Upper lobe of left lung (tissue), 6 donors: ENCODE results near the gene CMTM8. TPM values are rescaled to one million over a fixed set of nuclear protein-coding genes. Genes with fewer than 3 reads are reported as not detected.

Experiments
- ATAC-seq, 2 donors: fragments of 200-7000 bp; cut with Tn5 transposase; one replicate each; pipeline ENCODE4 v1.9.1; 2022; ENCODE audit warnings: mild to moderate bottlenecking in 2 of 2, moderate library complexity in 2 of 2; ENCODE audit not compliant: low FRiP score in 2 of 2
- DNase-seq, 2 donors: peaks; one replicate each; pipeline ENCODE4 v3.0.0-alpha.2; 2019 to 2020
- H3K27ac ChIP-seq, 4 donors: fragments of 200-600 bp; sonication (generic); one replicate each; pipeline ENCODE4 v1.5.1; 2016 to 2019
- H3K27me3 ChIP-seq, 4 donors: fragments of 200-600 bp; sonication (generic); one replicate each; pipeline ENCODE4 v1.5.1; 2017 to 2019
- H3K36me3 ChIP-seq, 4 donors: fragments of 200-600 bp; sonication (generic); one replicate each; pipeline ENCODE4 v1.5.1; 2016 to 2019
- H3K4me1 ChIP-seq, 4 donors: fragments of 200-600 bp; sonication (generic); one replicate each; pipeline ENCODE4 v1.5.1; 2018 to 2019
- H3K4me3 ChIP-seq, 4 donors: fragments of 200-600 bp; sonication (generic); one replicate each; pipeline ENCODE4 v1.5.1; 2017 to 2019; ENCODE audit warnings: mild to moderate bottlenecking in 2 of 4, moderate library complexity in 1 of 4
- H3K9me3 ChIP-seq, 4 donors: fragments of 200-600 bp; sonication (generic); one replicate each; pipeline ENCODE4 v1.5.1; 2018 to 2019
- CTCF ChIP-seq, 6 experiments: fragments of 450-650 bp in 4 of 6; fragments of 200-600 bp in 2 of 6; sonication (generic) in 2 of 6; IDR thresholded peaks; one replicate each; pipeline ENCODE4 v1.5.1; 2016 to 2019; ENCODE audit warnings: antibody characterized with exemption in 6 of 6
- EP300 ChIP-seq, 4 donors: sonication (generic); formaldehyde crosslinking; IDR thresholded peaks; one replicate each; pipeline ENCODE4 v1.5.1; 2017; ENCODE audit warnings: antibody characterized with exemption in 4 of 4, control low read depth in 2 of 4
- POLR2A ChIP-seq, 4 donors: fragments of 450-650 bp; IDR thresholded peaks; one replicate each; pipeline ENCODE4 v1.5.1; 2016 to 2017; ENCODE audit warnings: antibody characterized with exemption in 4 of 4, mild to moderate bottlenecking in 2 of 4
- POLR2AphosphoS5 ChIP-seq, 2 donors: sonication (generic); formaldehyde crosslinking; IDR thresholded peaks; one replicate each; pipeline ENCODE4 v1.5.1; 2017; ENCODE audit warnings: antibody characterized with exemption in 2 of 2
- WGBS, 2 donors: methylation state at CpG; one replicate each; pipeline ENCODE4 v1.1.5; 2017 to 2018; 5-methylcytosine and 5-hydroxymethylcytosine counted together
- total RNA-seq, 6 donors: library from RNA; depleted of rRNA in 4 of 6; stranded (reverse); fragments of >200 nt in 4 of 6; gene quantifications; one replicate each; pipeline versions ENCODE4 v1.1.0 to v1.2.1, GENCODE V29; 2016 to 2021
- donor health status: DM: no; HTN: no; CAD: no; lungs with moderate emphysema.
- donor health status: DM: no; HTN: yes; CAD: no; lungs with severe emphysema.

The CMTM8 gene
- total RNA-seq, 6 donors from 2014 or later = 10.5 to 28.9 (median 19.6) TPM

GRCh38 chr3:32303977-32304881 lies 65.7 kb downstream of the CMTM8 start:
- 75 to 86% methylated on average over 3 of the region's 3 CpGs for WGBS, 2 donors

GRCh38 chr3:32305361-32305876 lies 66.9 kb downstream of the CMTM8 start:
- H3K27me3 ChIP-seq = no peaks in the 10 kb centered on the region
- DNase-seq (no peak), ATAC-seq (no peak)
- TF ChIP-seq POLR2AphosphoS5 (IDR thresholded peaks at IDR 0.05) (no peak), EP300 (IDR thresholded peaks at IDR 0.05) (no peak), POLR2A (IDR thresholded peaks at IDR 0.05) (no peak), CTCF (IDR thresholded peaks at IDR 0.05) (no peak)
- 80 to 88% methylated on average over 2 of the region's 2 CpGs for WGBS, 2 donors
- no peaks in the 10 kb centered on the region for H3K36me3 ChIP-seq
- no peak overlapping the region for H3K27ac ChIP-seq
- H3K4me1 ChIP-seq = peaks cover 22 to 38% (median 29%) of the 10 kb centered on the region in 4 donors
- H3K9me3 ChIP-seq = no peaks in the 10 kb centered on the region
- no peak overlapping the region for H3K4me3 ChIP-seq

More at GRCh38 chr3:32303977-32304881, 65.7 kb downstream of the CMTM8 start:
- no peak for TF ChIP-seq POLR2A (IDR thresholded peaks at IDR 0.05)
- no peak for TF ChIP-seq POLR2AphosphoS5 (IDR thresholded peaks at IDR 0.05)
- no peak for TF ChIP-seq EP300 (IDR thresholded peaks at IDR 0.05)
- no peak for TF ChIP-seq CTCF (IDR thresholded peaks at IDR 0.05)
- Histone ChIP-seq H3K4me3 (no peak overlapping the region), H3K9me3 (no peaks in the 10 kb centered on the region), H3K27ac (peak overlapping the region in 2 of 4 donors; percentile 63 to 71), H3K27me3 (no peaks in the 10 kb centered on the region), H3K4me1 (peaks cover 22 to 38% (median 25%) of the 10 kb centered on the region in 4 donors), H3K36me3 (no peaks in the 10 kb centered on the region)
- no peak for DNase-seq
- peak in 1 of 2 donors; percentile 22 for ATAC-seq

GRCh38 chr3:32306072-32306471 lies 67.6 kb downstream of the CMTM8 start:
- Histone ChIP-seq H3K36me3 (no peaks in the 10 kb centered on the region), H3K27me3 (no peaks in the 10 kb centered on the region), H3K4me3 (no peak overlapping the region), H3K27ac (no peak overlapping the region), H3K9me3 (no peaks in the 10 kb centered on the region), H3K4me1 (peaks cover 22 to 38% (median 29%) of the 10 kb centered on the region in 4 donors)
- WGBS, 2 donors = 89 to 97% methylated on average over 3 of the region's 3 CpGs
- DNase-seq (no peak), ATAC-seq (no peak)
- TF ChIP-seq CTCF (IDR thresholded peaks at IDR 0.05) = no peak
- no peak for TF ChIP-seq POLR2AphosphoS5 (IDR thresholded peaks at IDR 0.05)
- TF ChIP-seq EP300 (IDR thresholded peaks at IDR 0.05) = no peak
- no peak for TF ChIP-seq POLR2A (IDR thresholded peaks at IDR 0.05)

- WGBS, 2 donors = 73 to 80% methylated on average over 3 of the region's 3 CpGs
- no peak overlapping the region for H3K4me3 ChIP-seq
- H3K27ac ChIP-seq = no peak overlapping the region
- H3K27me3 ChIP-seq = no peaks in the 10 kb centered on the region
- H3K4me1 ChIP-seq = peaks cover 19 to 29% (median 20%) of the 10 kb centered on the region in 4 donors
- H3K36me3 ChIP-seq = no peaks in the 10 kb centered on the region
- TF ChIP-seq POLR2A (IDR thresholded peaks at IDR 0.05) = no peak
- DNase-seq (no peak), ATAC-seq (no peak)
- no peaks in the 10 kb centered on the region for H3K9me3 ChIP-seq
Observed at GRCh38 chr3:32307591-32307990, 69.1 kb downstream of the CMTM8 start.

GRCh38 chr3:32308378-32308777 lies 69.9 kb downstream of the CMTM8 start:
- Histone ChIP-seq H3K4me1 (peaks cover 12 to 21% (median 14%) of the 10 kb centered on the region in 4 donors), H3K4me3 (no peak overlapping the region), H3K27me3 (no peaks in the 10 kb centered on the region), H3K36me3 (no peaks in the 10 kb centered on the region), H3K27ac (no peak overlapping the region), H3K9me3 (no peaks in the 10 kb centered on the region)
- ATAC-seq (no peak), DNase-seq (no peak)
- TF ChIP-seq EP300 (IDR thresholded peaks at IDR 0.05) = no peak
- TF ChIP-seq POLR2A (IDR thresholded peaks at IDR 0.05) = no peak
- TF ChIP-seq CTCF (IDR thresholded peaks at IDR 0.05) = no peak
- no peak for TF ChIP-seq POLR2AphosphoS5 (IDR thresholded peaks at IDR 0.05)
- WGBS, 2 donors = 92 to 99% methylated on average over 4 of the region's 4 CpGs
